ENCODE measurements around the gene CAPRIN2. TPM values are rescaled to one million over a fixed set of nuclear protein-coding genes. Genes with fewer than 3 reads are reported as not detected.

CAPRIN2 gene, protein sequence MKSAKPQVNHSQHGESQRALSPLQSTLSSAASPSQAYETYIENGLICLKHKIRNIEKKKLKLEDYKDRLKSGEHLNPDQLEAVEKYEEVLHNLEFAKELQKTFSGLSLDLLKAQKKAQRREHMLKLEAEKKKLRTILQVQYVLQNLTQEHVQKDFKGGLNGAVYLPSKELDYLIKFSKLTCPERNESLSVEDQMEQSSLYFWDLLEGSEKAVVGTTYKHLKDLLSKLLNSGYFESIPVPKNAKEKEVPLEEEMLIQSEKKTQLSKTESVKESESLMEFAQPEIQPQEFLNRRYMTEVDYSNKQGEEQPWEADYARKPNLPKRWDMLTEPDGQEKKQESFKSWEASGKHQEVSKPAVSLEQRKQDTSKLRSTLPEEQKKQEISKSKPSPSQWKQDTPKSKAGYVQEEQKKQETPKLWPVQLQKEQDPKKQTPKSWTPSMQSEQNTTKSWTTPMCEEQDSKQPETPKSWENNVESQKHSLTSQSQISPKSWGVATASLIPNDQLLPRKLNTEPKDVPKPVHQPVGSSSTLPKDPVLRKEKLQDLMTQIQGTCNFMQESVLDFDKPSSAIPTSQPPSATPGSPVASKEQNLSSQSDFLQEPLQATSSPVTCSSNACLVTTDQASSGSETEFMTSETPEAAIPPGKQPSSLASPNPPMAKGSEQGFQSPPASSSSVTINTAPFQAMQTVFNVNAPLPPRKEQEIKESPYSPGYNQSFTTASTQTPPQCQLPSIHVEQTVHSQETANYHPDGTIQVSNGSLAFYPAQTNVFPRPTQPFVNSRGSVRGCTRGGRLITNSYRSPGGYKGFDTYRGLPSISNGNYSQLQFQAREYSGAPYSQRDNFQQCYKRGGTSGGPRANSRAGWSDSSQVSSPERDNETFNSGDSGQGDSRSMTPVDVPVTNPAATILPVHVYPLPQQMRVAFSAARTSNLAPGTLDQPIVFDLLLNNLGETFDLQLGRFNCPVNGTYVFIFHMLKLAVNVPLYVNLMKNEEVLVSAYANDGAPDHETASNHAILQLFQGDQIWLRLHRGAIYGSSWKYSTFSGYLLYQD
- total RNA-seq: 10 to 100 TPM; 52.8 to 61.8 TPM

DNA sequence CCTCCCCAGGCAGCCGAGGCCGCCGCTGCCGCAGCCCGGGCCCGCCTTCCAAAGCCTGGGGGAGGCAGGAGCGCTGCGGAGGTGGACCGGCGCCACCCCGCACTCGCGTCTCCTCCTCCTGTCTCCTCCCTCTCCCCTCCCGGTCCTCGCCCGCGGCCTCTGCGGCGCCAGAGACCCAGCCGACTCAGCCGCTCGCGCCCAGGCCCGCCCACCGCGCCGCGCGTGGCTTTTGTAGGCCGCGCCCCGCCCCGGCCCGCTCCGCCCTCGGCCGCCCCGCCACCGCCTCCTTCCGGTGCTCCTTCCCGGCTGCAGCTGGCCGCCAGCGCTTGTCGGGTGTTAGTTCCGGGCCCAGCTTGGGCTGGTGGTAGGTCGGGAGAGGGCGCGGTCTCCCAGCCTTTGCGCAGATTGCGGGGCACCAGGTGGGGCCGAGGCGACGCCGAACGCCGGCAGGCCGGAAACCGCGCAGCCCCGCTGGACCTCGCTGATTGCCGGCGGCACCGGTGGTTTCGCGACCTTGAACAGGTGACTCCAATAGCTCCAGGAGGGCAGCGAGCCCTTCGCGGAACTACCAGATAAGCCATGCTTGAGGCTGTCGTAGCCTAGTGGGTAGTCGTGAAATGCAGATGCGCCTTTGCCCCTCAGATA, at the start of gene CAPRIN2:
Gene CAPRIN2, minus strand, starts transcription at position 202 of the 645 bp plus-strand sequence. CDS start 1,431 bp downstream, outside the sequence.
- ATAC-seq (ENCODE audit: insufficient number of reproducible peaks, low FRiP score, low read depth) (peak; percentile 88), DNase-seq (ENCODE audit: low spot score) (peak; percentile 83)
- Histone ChIP-seq H3K27ac (peak within 1 kb of the TSS; percentile 74 to 80), H3K4me1 (ENCODE audit: control insufficient read depth in 1 of 2, low read depth in 2 of 2) (peaks cover 16 to 17% of the 10 kb centered on the region in 2 donors), H3K36me3 (no peaks in the 10 kb centered on the region), H3K9me3 (no peaks in the 10 kb centered on the region), H3K27me3 (replicated peaks; ENCODE audit: insufficient read depth) (no peaks in the 10 kb centered on the region), H3K4me3 (peak within 1 kb of the TSS; percentile 83)
- TF ChIP-seq, protein P1, sequence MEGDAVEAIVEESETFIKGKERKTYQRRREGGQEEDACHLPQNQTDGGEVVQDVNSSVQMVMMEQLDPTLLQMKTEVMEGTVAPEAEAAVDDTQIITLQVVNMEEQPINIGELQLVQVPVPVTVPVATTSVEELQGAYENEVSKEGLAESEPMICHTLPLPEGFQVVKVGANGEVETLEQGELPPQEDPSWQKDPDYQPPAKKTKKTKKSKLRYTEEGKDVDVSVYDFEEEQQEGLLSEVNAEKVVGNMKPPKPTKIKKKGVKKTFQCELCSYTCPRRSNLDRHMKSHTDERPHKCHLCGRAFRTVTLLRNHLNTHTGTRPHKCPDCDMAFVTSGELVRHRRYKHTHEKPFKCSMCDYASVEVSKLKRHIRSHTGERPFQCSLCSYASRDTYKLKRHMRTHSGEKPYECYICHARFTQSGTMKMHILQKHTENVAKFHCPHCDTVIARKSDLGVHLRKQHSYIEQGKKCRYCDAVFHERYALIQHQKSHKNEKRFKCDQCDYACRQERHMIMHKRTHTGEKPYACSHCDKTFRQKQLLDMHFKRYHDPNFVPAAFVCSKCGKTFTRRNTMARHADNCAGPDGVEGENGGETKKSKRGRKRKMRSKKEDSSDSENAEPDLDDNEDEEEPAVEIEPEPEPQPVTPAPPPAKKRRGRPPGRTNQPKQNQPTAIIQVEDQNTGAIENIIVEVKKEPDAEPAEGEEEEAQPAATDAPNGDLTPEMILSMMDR (IDR thresholded peaks at IDR 0.05): no peak

DNA sequence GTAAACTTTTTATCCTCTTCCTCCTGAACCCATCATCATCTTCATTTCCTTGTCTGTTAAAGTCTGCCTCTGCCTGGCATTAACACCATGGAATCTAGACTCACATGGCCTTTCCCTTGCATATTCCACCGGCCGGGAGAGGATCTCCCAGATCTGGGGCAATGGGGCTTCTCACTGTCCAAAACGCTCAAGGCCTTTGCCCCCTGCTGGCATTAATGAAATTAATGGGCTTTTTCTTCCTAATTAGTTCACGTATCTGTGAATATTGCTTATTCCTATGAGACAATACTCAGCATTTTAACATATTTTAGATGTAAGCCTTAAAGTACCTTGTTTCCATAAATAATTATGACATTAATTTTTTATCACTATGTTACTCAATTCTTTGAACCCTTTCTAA, 42.9 kb upstream of the CAPRIN2 start:
- Histone ChIP-seq H3K27ac (no peak overlapping the region), H3K36me3 (no peaks in the 10 kb centered on the region), H3K4me3 (no peak overlapping the region), H3K27me3 (replicated peaks; ENCODE audit: insufficient read depth) (no peaks in the 10 kb centered on the region), H3K9me3 (no peaks in the 10 kb centered on the region), H3K4me1 (ENCODE audit: control insufficient read depth in 1 of 2, low read depth in 2 of 2) (peaks cover 11 to 18% of the 10 kb centered on the region in 2 donors)
- no peak for DNase-seq (ENCODE audit: low spot score)
- TF ChIP-seq, protein P1 (IDR thresholded peaks at IDR 0.05): no peak
- ATAC-seq (ENCODE audit: insufficient number of reproducible peaks, low FRiP score, low read depth): no peak

DNA sequence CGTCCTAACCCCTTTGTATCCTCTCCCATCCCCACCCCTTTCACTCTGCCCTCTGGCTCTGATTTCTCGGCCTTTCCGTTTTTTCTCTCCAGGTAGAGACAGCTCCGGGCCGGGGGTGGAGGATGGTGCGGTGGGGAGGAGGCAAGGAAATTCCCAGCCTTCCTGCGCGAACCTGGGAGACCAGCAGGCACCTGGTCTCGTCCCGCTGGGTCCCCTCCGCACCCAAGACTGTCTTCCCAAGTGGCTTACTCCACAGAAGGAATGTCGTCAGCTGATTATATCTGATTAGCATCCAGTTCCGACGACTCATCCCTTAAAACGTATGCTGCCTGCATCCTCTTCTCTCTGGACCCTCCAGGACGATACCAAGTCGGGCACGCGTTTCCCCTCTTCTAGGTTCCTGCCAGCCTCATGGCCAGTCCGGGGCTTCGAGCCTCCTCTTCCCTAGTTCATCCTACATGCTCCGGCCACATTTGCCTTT, 42.2 kb upstream of the CAPRIN2 start:
- ATAC-seq (ENCODE audit: insufficient number of reproducible peaks, low FRiP score, low read depth): no peak
- Histone ChIP-seq H3K27me3 (replicated peaks; ENCODE audit: insufficient read depth) (no peaks in the 10 kb centered on the region), H3K4me3 (peak overlapping the region; percentile 81), H3K36me3 (no peaks in the 10 kb centered on the region), H3K27ac (peak overlapping the region in 1 of 2 donors; percentile 41), H3K9me3 (no peaks in the 10 kb centered on the region), H3K4me1 (ENCODE audit: control insufficient read depth in 1 of 2, low read depth in 2 of 2) (peaks cover 11 to 18% of the 10 kb centered on the region in 2 donors)
- TF ChIP-seq, protein P1 (IDR thresholded peaks at IDR 0.05): no peak
- DNase-seq (ENCODE audit: low spot score): no peak

DNA sequence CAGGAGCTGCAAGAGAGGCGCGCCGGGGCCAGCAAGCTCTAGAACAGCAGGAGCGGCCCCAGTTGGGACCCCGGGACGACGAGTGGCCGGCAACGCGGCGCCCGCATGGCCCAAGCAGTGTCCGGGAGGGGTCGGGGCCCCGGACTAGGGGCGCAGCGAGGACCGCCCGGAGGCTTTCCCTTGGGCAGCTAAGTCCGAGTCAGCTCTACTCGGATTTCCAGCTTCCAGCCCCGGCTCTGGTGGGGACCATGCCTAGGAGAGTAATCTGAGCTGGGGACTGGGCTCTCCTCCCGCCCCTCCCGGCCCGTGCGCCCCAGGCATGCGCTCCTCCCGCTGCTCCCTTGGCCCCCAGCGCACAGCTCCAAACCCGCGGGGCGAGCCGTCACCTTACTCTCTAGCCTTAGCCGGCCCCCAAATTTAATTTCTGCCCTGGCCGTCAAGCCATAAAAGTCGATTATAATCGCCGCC, 41.6 kb upstream of the CAPRIN2 start:
- no peak for ATAC-seq (ENCODE audit: insufficient number of reproducible peaks, low FRiP score, low read depth)
- Histone ChIP-seq H3K27me3 (replicated peaks; ENCODE audit: insufficient read depth) (no peaks in the 10 kb centered on the region), H3K27ac (peak overlapping the region; percentile 65 to 81), H3K9me3 (no peaks in the 10 kb centered on the region), H3K4me1 (ENCODE audit: control insufficient read depth in 1 of 2, low read depth in 2 of 2) (peaks cover 11 to 18% of the 10 kb centered on the region in 2 donors), H3K36me3 (no peaks in the 10 kb centered on the region), H3K4me3 (peak overlapping the region; percentile 81)
- DNase-seq (ENCODE audit: low spot score): no peak
- TF ChIP-seq, protein P1 (IDR thresholded peaks at IDR 0.05): peak; percentile 41

Measured in thoracic aorta (tissue), 2 donors.